HCT116 (cell line): ENCODE measurements around the gene RARG. TPM values are rescaled to one million over a fixed set of nuclear protein-coding genes. Genes with fewer than 3 reads are reported as not detected.
A peak's percentile ranks its signal among the peaks of the same experiment; 100 is the strongest.

Source experiments
- ATAC-seq: fragments of 200-7000 bp; cut with Tn5 transposase; 2 replicates; pipeline ENCODE4 v1.9.1; 2020; ENCODE audit warnings: mild to moderate bottlenecking, moderate library complexity
- BruUV-seq: library from RNA; stranded (reverse); fragments of 400-500 nt; replicated peaks from 2 replicates; lab custom pipeline; 2021; lab: Mats Ljungman, UMichigan
- CTCF ChIA-PET: fragments of 300-600 bp; sonication (Branson Sonifier 250); formaldehyde crosslinking; loops from one replicate; lab custom pipeline; 2021; ENCODE audit warnings: antibody characterized with exemption; lab: Charles Lee
- POLR2A ChIA-PET: fragments of 300-600, 350-600 bp; sonication (Branson Sonifier 250); formaldehyde crosslinking; loops from one replicate; lab custom pipeline; 2021; ENCODE audit warnings: antibody characterized with exemption; lab: Charles Lee
- RAD21 ChIA-PET, 2 experiments: fragments of 300-600 bp; sonication (Branson Sonifier 250); formaldehyde crosslinking; loops; one replicate each; lab custom pipeline; 2023; ENCODE audit warnings: low total read pairs in 2 of 2; ENCODE audit not compliant: uncharacterized antibody in 2 of 2, unreplicated experiment in 2 of 2, low non-redundant PET in 1 of 2; lab: Charles Lee
- DNase-seq: peaks from one replicate; pipeline ENCODE4 v3.0.0-alpha.2; 2010; ENCODE audit warnings: low read depth, low spot score
- H2AFZ ChIP-seq: fragments of 200-600 bp; shearing (Covaris generic), sonication (generic); 2 replicates; pipeline ENCODE4 v1.6.1; 2017; ENCODE audit warnings: low read depth, mixed run types, mixed read lengths, antibody characterized with exemption, low read length; ENCODE audit not compliant: poor library complexity, severe bottlenecking
- H3K27ac ChIP-seq: 2 replicates; pipeline ENCODE4 v1.5.1; 2012; ENCODE audit warnings: low read depth, low read length
- H3K27me3 ChIP-seq: fragments of 200-600 bp; sonication (generic); 2 replicates; pipeline ENCODE4 v1.6.1; 2016; ENCODE audit warnings: mixed run types, low read length, mixed read lengths; ENCODE audit not compliant: insufficient read depth
- H3K36me3 ChIP-seq, 2 experiments: fragments of 200-500 bp in 1 of 2; fragments of 200-600 bp in 1 of 2; sonication (Bioruptor generic) in 1 of 2; sonication (generic) in 1 of 2; 2 replicates each; pipeline versions ENCODE4 v1.5.1 to v1.6.1; 2014 to 2016; ENCODE audit warnings: low read length in 2 of 2, inconsistent platforms in 1 of 2, mixed read lengths in 1 of 2, mixed run types in 1 of 2; ENCODE audit not compliant: insufficient read depth in 2 of 2, control insufficient read depth in 1 of 2
- H3K4me1 ChIP-seq, 2 experiments: fragments of 200-600 bp in 1 of 2; sonication (generic) in 1 of 2; 2 replicates each; pipeline versions ENCODE4 v1.5.1 to v1.6.1; 2012 to 2017; ENCODE audit warnings: low read length in 2 of 2, inconsistent platforms in 1 of 2, mild to moderate bottlenecking in 1 of 2, mixed read lengths in 1 of 2, mixed run types in 1 of 2, moderate library complexity in 1 of 2; ENCODE audit not compliant: insufficient read depth in 2 of 2, control insufficient read depth in 1 of 2
- H3K4me2 ChIP-seq: fragments of 200-600 bp; sonication (generic); 2 replicates; pipeline ENCODE4 v1.6.1; 2017; ENCODE audit warnings: mixed run types, low read length, mixed read lengths
- H3K4me3 ChIP-seq, 2 experiments: fragments of 200-600 bp in 1 of 2; sonication (generic) in 1 of 2; replicated peaks in 1 of 2; 2 replicates each; pipeline ENCODE4 v1.5.1; 2011 to 2016; ENCODE audit warnings: low read length in 2 of 2, control low read depth in 1 of 2, low read depth in 1 of 2, mild to moderate bottlenecking in 1 of 2, mixed read lengths in 1 of 2, mixed run types in 1 of 2
- H3K79me2 ChIP-seq: fragments of 200-600 bp; sonication (generic); 2 replicates; pipeline ENCODE4 v1.6.1; 2017; ENCODE audit warnings: mild to moderate bottlenecking, mixed run types, low read length, moderate library complexity, mixed read lengths; ENCODE audit not compliant: insufficient read depth
- H3K9ac ChIP-seq: fragments of 200-600 bp; sonication (generic); 2 replicates; pipeline ENCODE4 v1.6.1; 2016; ENCODE audit warnings: low read length, mixed read lengths
- H3K9me2 ChIP-seq: fragments of 200-600 bp; sonication (generic), shearing (Covaris generic); 2 replicates; pipeline ENCODE4 v1.6.1; 2017; ENCODE audit warnings: mixed run types, mild to moderate bottlenecking, moderate library complexity; ENCODE audit not compliant: insufficient read depth
- H3K9me3 ChIP-seq, 2 experiments: fragments of 200-500 bp in 1 of 2; fragments of 200-600 bp in 1 of 2; sonication (Bioruptor generic) in 1 of 2; sonication (generic) in 1 of 2; 2 replicates each; pipeline ENCODE4 v1.6.1; 2014 to 2017; ENCODE audit warnings: low read length in 2 of 2, mixed read lengths in 2 of 2, inconsistent platforms in 1 of 2, low read depth in 1 of 2, mild to moderate bottlenecking in 1 of 2, mixed run types in 1 of 2, moderate library complexity in 1 of 2; ENCODE audit not compliant: control insufficient read depth in 1 of 2, insufficient read depth in 1 of 2
- H4K20me1 ChIP-seq: fragments of 200-600 bp; sonication (generic), shearing (Covaris generic); 2 replicates; pipeline ENCODE4 v1.6.1; 2017; ENCODE audit warnings: mixed run types, mild to moderate bottlenecking, moderate library complexity; ENCODE audit not compliant: insufficient read depth
- ATF3 ChIP-seq: IDR thresholded peaks from 2 replicates; pipeline ENCODE4 v1.6.1; 2012
- CBX3 ChIP-seq: IDR thresholded peaks from 2 replicates; pipeline ENCODE4 v1.6.1; 2012; ENCODE audit warnings: low read depth
- CEBPB ChIP-seq: IDR thresholded peaks from 2 replicates; pipeline ENCODE4 v1.6.1; 2012; ENCODE audit warnings: low read depth
- EGR1 ChIP-seq: IDR thresholded peaks from 2 replicates; pipeline ENCODE4 v1.6.1; 2012; ENCODE audit warnings: low read depth
- ELF1 ChIP-seq: IDR thresholded peaks from 2 replicates; pipeline ENCODE4 v1.6.1; 2012; ENCODE audit warnings: low read depth, borderline replicate concordance
- EZH2phosphoT487 ChIP-seq: fragments of 200-600 bp; IDR thresholded peaks from 2 replicates; pipeline ENCODE4 v1.6.1; 2018; ENCODE audit warnings: antibody characterized with exemption, borderline replicate concordance
- MAX ChIP-seq: IDR thresholded peaks from 2 replicates; pipeline ENCODE4 v1.6.1; 2012
- POLR2A ChIP-seq: IDR thresholded peaks from 2 replicates; pipeline ENCODE4 v1.7.0; 2011; ENCODE audit warnings: borderline replicate concordance; ENCODE audit not compliant: insufficient read depth, insufficient read length; ENCODE audit errors: extremely low read depth
- POLR2AphosphoS5 ChIP-seq: IDR thresholded peaks from 2 replicates; pipeline ENCODE4 v1.6.1; 2011; ENCODE audit warnings: mild to moderate bottlenecking, low read depth, low read length, moderate library complexity
- SIN3A ChIP-seq: IDR thresholded peaks from 2 replicates; pipeline ENCODE4 v1.6.1; 2012; ENCODE audit warnings: low read depth
- ZBTB33 ChIP-seq: IDR thresholded peaks from 2 replicates; pipeline ENCODE4 v1.6.1; 2011; ENCODE audit warnings: mild to moderate bottlenecking, low read length, moderate library complexity; ENCODE audit not compliant: insufficient replicate concordance; ENCODE audit errors: extremely low read depth
- ZNF274 ChIP-seq: fragments of 200-500 bp; sonication (Bioruptor generic); IDR thresholded peaks from 2 replicates; pipeline ENCODE4 v1.6.1; 2014; ENCODE audit warnings: mild to moderate bottlenecking, low read depth, low read length, inconsistent platforms
- intact Hi-C: fragments of 100-400 bp; cut with micrococcal nuclease; formaldehyde crosslinking; loops from 2 replicates; pipeline ENCODE4 v1.10.0; 2022
- total RNA-seq: library from RNA; stranded (reverse); gene quantifications from one replicate; pipeline ENCODE4 v1.2.1, GENCODE V29; 2021; ENCODE audit not compliant: unreplicated experiment

The RARG gene
- total RNA-seq, 1 experiment from 2014 or later: 68.9 TPM

GRCh38 chr12:53210843-53211242, 21.2 kb downstream of the RARG start:
- no peak for TF ChIP-seq ELF1
- TF ChIP-seq ATF3: no peak
- TF ChIP-seq POLR2A: no peak
- TF ChIP-seq EGR1: no peak
- TF ChIP-seq MAX: no peak
- no peak for TF ChIP-seq ZNF274
- no peak for TF ChIP-seq CEBPB
- TF ChIP-seq ZBTB33: no peak
- TF ChIP-seq POLR2AphosphoS5: no peak
- TF ChIP-seq CBX3: no peak
- no peak for TF ChIP-seq EZH2phosphoT487
- no peak for TF ChIP-seq SIN3A
- BruUV-seq: TSS peak; percentile 56
- no peak overlapping the region for H3K27ac ChIP-seq
- H3K4me3 ChIP-seq: no peak overlapping the region
- H3K9me2 ChIP-seq: no peaks in the 10 kb centered on the region
- intact Hi-C loops: no loop called here
- peaks cover 4 to 6% of the 10 kb centered on the region in 2 experiments; a peak in 3 of 4 replicates for H3K4me1 ChIP-seq
- no peak overlapping the region for H3K4me2 ChIP-seq
- H2AFZ ChIP-seq: no peak overlapping the region
- H3K9ac ChIP-seq: no peak overlapping the region
- no peaks in the 10 kb centered on the region for H3K9me3 ChIP-seq
- no peaks in the 10 kb centered on the region for H3K27me3 ChIP-seq
- no peak for ATAC-seq
- peaks cover 9 to 27% of the 10 kb centered on the region in 2 experiments for H3K36me3 ChIP-seq
- RAD21 ChIA-PET: no interaction called here
- no peaks in the 10 kb centered on the region for H4K20me1 ChIP-seq
- CTCF ChIA-PET: interaction anchor here (0.9 to 1.2 kb wide), 3 partner anchors 52 to 145 kb away, joined by 3 to 5 read pairs (median 3); no protein-coding TSS in a partner anchor
- DNase-seq: no peak
- POLR2A ChIA-PET: no interaction called here
- H3K79me2 ChIP-seq: no peaks in the 10 kb centered on the region
